ENCODE measurements around the gene NFE2L3.
A peak's percentile ranks its signal among the peaks of the same experiment; 100 is the strongest.
"Not testable (repeated sequence)": the region's sequence is repeated elsewhere in the genome, so short reads cannot be mapped to it uniquely, and the experiment has no call there.

NFE2L3 gene

GRCh38 chr7:26147646-26148306 lies 4.2 kb upstream of the NFE2L3 start:
- DNase-seq (ENCODE audit: low spot score), result not testable (repeated sequence)

- DNase-seq (ENCODE audit: low spot score), result not testable (repeated sequence)
Observed at GRCh38 chr7:26148307-26148700, 3.7 kb upstream of the NFE2L3 start.

GRCh38 chr7:26149391-26149977 lies 2.5 kb upstream of the NFE2L3 start:
- no peak for DNase-seq (ENCODE audit: low spot score)

- peak; percentile 38 for DNase-seq (ENCODE audit: low spot score)
Observed at GRCh38 chr7:26151096-26151495, 902 bp upstream of the NFE2L3 start.

- no peak for DNase-seq (ENCODE audit: low spot score)
Observed at GRCh38 chr7:26151650-26151952, 397 bp upstream of the NFE2L3 start.

GRCh38 chr7:26152782-26153240 lies 813 bp downstream of the NFE2L3 start:
- not testable (repeated sequence) for DNase-seq (ENCODE audit: low spot score)

- no peak for DNase-seq (ENCODE audit: low spot score)
Observed at GRCh38 chr7:26153241-26153822, 1.3 kb downstream of the NFE2L3 start.

GRCh38 chr7:26153823-26154783 lies 2.1 kb downstream of the NFE2L3 start:
- DNase-seq (ENCODE audit: low spot score), result no peak

GRCh38 chr7:26155531-26156375 lies 3.8 kb downstream of the NFE2L3 start:
- DNase-seq (ENCODE audit: low spot score), result no peak

GRCh38 chr7:26156451-26157420 lies 4.7 kb downstream of the NFE2L3 start:
- DNase-seq (ENCODE audit: low spot score), result peak; percentile 35

GRCh38 chr7:26157520-26158105 lies 5.6 kb downstream of the NFE2L3 start:
- no peak for DNase-seq (ENCODE audit: low spot score)

GRCh38 chr7:26159243-26159642 lies 7.2 kb downstream of the NFE2L3 start:
- no peak for DNase-seq (ENCODE audit: low spot score)

GRCh38 chr7:26160896-26161295 lies 8.9 kb downstream of the NFE2L3 start:
- DNase-seq (ENCODE audit: low spot score), result no peak

- DNase-seq (ENCODE audit: low spot score), result no peak
Observed at GRCh38 chr7:26162431-26162830, 10.4 kb downstream of the NFE2L3 start.

- not testable (repeated sequence) for DNase-seq (ENCODE audit: low spot score)
Observed at GRCh38 chr7:26163804-26164203, 11.8 kb downstream of the NFE2L3 start.

GRCh38 chr7:26165950-26166683 lies 14.1 kb downstream of the NFE2L3 start:
- DNase-seq (ENCODE audit: low spot score), result no peak

GRCh38 chr7:26166684-26167266 lies 14.8 kb downstream of the NFE2L3 start:
- DNase-seq (ENCODE audit: low spot score), result no peak

- no peak for DNase-seq (ENCODE audit: low spot score)
Observed at GRCh38 chr7:26167303-26167934, 15.4 kb downstream of the NFE2L3 start.

Data from pons (tissue), 1 donor.